MG63 (cell line): ENCODE data around the gene PMM1. TPM values are rescaled to one million over a fixed set of nuclear protein-coding genes. Genes with fewer than 3 reads are reported as not detected.
"Not testable (repeated sequence)": the region's sequence is repeated elsewhere in the genome, so short reads cannot be mapped to it uniquely, and the experiment has no call there.

Experiments used
- DNase-seq: peaks from one replicate; pipeline ENCODE4 v3.0.0-alpha.2; 2020
- H3K27me3 ChIP-seq: fragments of 250-450 bp; sonication (Bioruptor Pico); 2 replicates; pipeline ENCODE4 v1.5.1; 2020; ENCODE audit warnings: mild to moderate bottlenecking, moderate library complexity
- H3K36me3 ChIP-seq: fragments of 250-450 bp; sonication (Bioruptor Pico); 2 replicates; pipeline ENCODE4 v1.5.1; 2020; ENCODE audit warnings: mild to moderate bottlenecking, moderate library complexity
- H3K4me3 ChIP-seq: fragments of 250-450 bp; sonication (Bioruptor Pico); 2 replicates; pipeline ENCODE4 v1.5.1; 2020; ENCODE audit warnings: mild to moderate bottlenecking, moderate library complexity
- H3K9me3 ChIP-seq: fragments of 250-450 bp; sonication (Bioruptor Pico); 2 replicates; pipeline ENCODE4 v1.5.1; 2020; ENCODE audit warnings: mild to moderate bottlenecking, moderate library complexity
- total RNA-seq: library from RNA; depleted of rRNA; stranded (reverse); fragments of >200 nt; shearing (Covaris generic); gene quantifications from 2 replicates; pipeline ENCODE4 v1.2.3, GENCODE V29; 2014; ENCODE audit warnings: low replicate concordance

Gene PMM1
- total RNA-seq, 1 experiment from 2014 or later = 37.4 TPM

- Histone ChIP-seq H3K36me3 (peaks cover 14% of the 10 kb centered on the region), H3K27me3 (no peaks in the 10 kb centered on the region), H3K4me3 (no peak overlapping the region), H3K9me3 (no peaks in the 10 kb centered on the region)
- no peak for DNase-seq
Observed at GRCh38 chr22:41575533-41575932, 14.1 kb downstream of the PMM1 start.

DNA sequence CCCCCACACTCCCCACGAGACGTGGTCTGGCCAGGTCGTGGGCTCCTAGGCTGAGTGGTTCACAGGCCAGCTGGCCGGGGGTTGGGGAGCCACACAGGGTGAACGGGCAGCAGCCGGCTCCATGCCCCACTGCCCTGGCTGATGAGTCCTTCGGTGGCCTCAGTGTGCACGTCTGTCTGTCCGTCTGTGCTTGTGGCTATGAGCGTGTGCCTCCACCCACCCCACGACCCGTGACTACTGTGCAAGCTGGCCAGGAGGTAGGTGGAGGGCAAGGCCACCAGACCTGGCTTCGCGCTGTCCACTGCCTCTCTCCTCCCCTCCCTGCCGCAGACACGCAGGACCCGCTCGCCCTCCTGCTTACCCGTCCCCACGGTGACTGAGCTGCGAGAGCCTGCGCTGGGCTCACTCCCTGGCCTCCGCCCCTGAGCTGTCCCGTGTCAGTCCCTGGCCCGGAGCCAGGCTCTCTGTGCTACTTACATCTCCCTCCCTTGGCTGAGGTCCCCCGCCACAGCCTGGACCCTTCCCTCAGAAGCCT, 14.7 kb downstream of the PMM1 start:
- H3K36me3 ChIP-seq = peaks cover 9% of the 10 kb centered on the region

DNA sequence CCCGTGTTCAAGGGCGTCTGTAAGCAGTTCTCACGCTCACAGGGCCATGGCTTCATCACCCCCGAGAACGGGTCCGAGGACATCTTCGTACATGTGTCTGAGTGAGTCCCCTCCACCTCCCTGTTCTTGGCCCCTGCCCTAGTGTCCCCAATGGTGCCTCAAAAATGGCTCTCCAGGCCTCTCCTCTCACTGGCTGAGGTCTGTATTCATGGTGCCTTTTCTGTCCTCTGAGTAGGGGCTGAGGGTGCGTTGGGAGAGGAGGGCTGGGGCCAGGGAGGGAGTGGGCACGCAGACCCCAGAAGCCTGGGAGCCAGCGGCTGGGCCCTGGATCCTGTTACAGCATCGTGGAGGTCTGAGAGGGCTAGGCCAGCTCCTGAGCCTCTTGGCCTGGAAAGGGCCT, 16.0 kb downstream of the PMM1 start:
- H3K9me3 ChIP-seq = no peaks in the 10 kb centered on the region
- no peak overlapping the region for H3K4me3 ChIP-seq
- DNase-seq = no peak
- no peaks in the 10 kb centered on the region for H3K27me3 ChIP-seq
- peaks cover 9% of the 10 kb centered on the region; the same call in 1 of the 2 replicates for H3K36me3 ChIP-seq

More for the DNA sequence above, 14.7 kb downstream of the PMM1 start:
- Histone ChIP-seq H3K9me3 (no peaks in the 10 kb centered on the region), H3K27me3 (no peaks in the 10 kb centered on the region), H3K4me3 (no peak overlapping the region)
- DNase-seq = no peak

GRCh38 chr22:41572305-41572704, 17.3 kb downstream of the PMM1 start:
- H3K9me3 ChIP-seq, DNase-seq, H3K4me3 ChIP-seq, H3K27me3 ChIP-seq, H3K36me3 ChIP-seq: not testable (repeated sequence)

DNA sequence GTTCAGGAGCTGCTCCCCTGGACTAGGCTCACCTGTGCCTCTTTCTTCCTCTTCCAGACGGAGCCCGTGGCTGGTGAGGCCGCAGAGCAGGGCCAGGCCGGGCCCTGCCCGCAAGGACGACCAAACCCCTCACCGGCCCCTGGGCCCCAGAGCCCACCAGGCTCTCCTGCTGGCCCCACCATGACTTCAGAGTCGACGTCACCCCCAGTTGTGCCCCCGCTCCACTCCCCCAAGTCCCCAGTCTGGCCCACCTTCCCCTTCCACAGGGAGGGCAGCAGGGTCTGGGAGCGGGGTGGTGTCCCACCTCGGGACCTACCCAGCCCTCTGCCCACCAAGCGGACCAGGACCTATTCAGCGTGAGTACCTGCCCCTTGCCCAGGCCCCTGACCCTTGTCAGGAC, 17.9 kb downstream of the PMM1 start:
- Histone ChIP-seq H3K9me3 (no peaks in the 10 kb centered on the region), H3K4me3 (no peak overlapping the region), H3K36me3 (peaks cover 3% of the 10 kb centered on the region; the same call in 1 of the 2 replicates), H3K27me3 (no peaks in the 10 kb centered on the region)
- DNase-seq = no peak

GRCh38 chr22:41570221-41570620, 19.4 kb downstream of the PMM1 start:
- DNase-seq = no peak
- Histone ChIP-seq H3K36me3 (no peaks in the 10 kb centered on the region; the same call in 1 of the 2 replicates), H3K9me3 (no peaks in the 10 kb centered on the region), H3K27me3 (no peaks in the 10 kb centered on the region), H3K4me3 (no peak overlapping the region)

- no peak overlapping the region for H3K4me3 ChIP-seq
- DNase-seq = no peak
- H3K9me3 ChIP-seq = no peaks in the 10 kb centered on the region
- H3K36me3 ChIP-seq = no peaks in the 10 kb centered on the region
- H3K27me3 ChIP-seq = no peaks in the 10 kb centered on the region
Observed at GRCh38 chr22:41568811-41569210, 20.8 kb downstream of the PMM1 start.

- DNase-seq = no peak
- H3K4me3 ChIP-seq = no peak overlapping the region
- no peaks in the 10 kb centered on the region for H3K27me3 ChIP-seq
- H3K36me3 ChIP-seq = no peaks in the 10 kb centered on the region
- no peaks in the 10 kb centered on the region for H3K9me3 ChIP-seq
Observed at GRCh38 chr22:41567512-41567768, 22.2 kb downstream of the PMM1 start.

DNA sequence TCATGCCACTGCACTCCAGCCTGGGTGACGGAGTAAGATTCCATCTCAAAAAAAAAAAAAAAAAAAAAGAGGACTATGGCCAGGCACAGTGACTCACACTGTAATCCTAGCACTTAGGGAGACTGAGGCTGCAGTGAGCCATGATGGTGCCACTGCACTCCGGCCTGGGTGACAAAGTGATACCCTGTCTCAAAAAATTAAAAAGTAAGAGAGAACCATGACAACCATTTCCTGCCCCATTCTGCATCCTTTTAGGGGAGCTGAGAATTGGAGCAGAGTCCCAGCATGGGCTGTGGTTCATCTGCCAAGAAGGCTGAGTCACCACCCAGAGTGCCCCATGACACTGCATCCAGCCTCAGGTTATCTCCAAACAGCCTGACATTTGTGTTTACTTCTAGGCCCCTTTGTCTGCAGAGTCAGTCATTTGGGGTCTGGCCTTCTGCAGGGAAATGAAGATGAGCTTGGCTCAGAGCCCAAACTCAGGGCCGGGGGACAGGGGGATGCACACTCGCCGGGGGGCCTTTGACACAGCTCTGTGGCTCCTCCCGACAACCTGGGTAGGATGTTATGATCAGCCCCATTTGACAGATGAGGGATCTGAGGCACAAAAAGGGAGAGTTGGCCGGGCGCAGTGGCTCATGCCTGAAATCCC, 24.1 kb downstream of the PMM1 start:
- Histone ChIP-seq H3K27me3 (no peaks in the 10 kb centered on the region), H3K4me3 (no peak overlapping the region), H3K36me3 (no peaks in the 10 kb centered on the region), H3K9me3 (no peaks in the 10 kb centered on the region)
- DNase-seq = peak; percentile 82

GRCh38 chr22:41564563-41564962, 25.1 kb downstream of the PMM1 start:
- no peak overlapping the region for H3K4me3 ChIP-seq
- no peaks in the 10 kb centered on the region for H3K36me3 ChIP-seq
- H3K9me3 ChIP-seq = no peaks in the 10 kb centered on the region
- DNase-seq = no peak
- no peaks in the 10 kb centered on the region for H3K27me3 ChIP-seq

- Histone ChIP-seq H3K4me3 (no peak overlapping the region), H3K27me3 (no peaks in the 10 kb centered on the region), H3K36me3 (no peaks in the 10 kb centered on the region), H3K9me3 (no peaks in the 10 kb centered on the region)
- DNase-seq = peak; percentile 77
Observed at GRCh38 chr22:41563051-41563711, 26.5 kb downstream of the PMM1 start.

- no peak for DNase-seq
- no peak overlapping the region for H3K4me3 ChIP-seq
- no peaks in the 10 kb centered on the region for H3K36me3 ChIP-seq
- no peaks in the 10 kb centered on the region for H3K9me3 ChIP-seq
- no peaks in the 10 kb centered on the region for H3K27me3 ChIP-seq
Observed at GRCh38 chr22:41562461-41562860, 27.2 kb downstream of the PMM1 start.

- no peaks in the 10 kb centered on the region for H3K36me3 ChIP-seq
- no peaks in the 10 kb centered on the region for H3K27me3 ChIP-seq
- no peak for DNase-seq
- no peak overlapping the region for H3K4me3 ChIP-seq
- no peaks in the 10 kb centered on the region for H3K9me3 ChIP-seq
Observed at GRCh38 chr22:41561788-41562187, 27.9 kb downstream of the PMM1 start.

DNA sequence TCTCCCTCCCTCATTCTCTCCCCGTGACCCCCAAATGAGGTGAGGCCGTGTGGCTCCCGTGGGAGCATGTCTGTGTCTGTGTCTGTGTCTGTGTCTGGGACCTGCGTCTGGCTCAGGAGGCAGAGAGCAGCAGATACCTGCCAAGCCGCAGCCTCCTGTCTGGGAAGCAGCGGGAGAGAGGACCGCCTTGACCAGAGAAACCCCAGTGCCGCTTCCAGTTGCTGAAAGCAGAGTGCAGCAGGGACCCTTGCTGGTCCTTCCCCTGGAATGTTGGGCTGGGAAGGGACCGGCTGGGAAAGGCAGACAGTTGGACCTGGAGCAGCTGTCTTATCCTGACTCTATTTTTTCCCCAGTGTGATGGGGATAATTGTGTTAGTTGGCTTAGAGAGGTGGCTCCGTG, 28.3 kb downstream of the PMM1 start:
- Histone ChIP-seq H3K36me3 (no peaks in the 10 kb centered on the region), H3K27me3 (no peaks in the 10 kb centered on the region), H3K9me3 (no peaks in the 10 kb centered on the region), H3K4me3 (no peak overlapping the region)
- DNase-seq = no peak

DNA sequence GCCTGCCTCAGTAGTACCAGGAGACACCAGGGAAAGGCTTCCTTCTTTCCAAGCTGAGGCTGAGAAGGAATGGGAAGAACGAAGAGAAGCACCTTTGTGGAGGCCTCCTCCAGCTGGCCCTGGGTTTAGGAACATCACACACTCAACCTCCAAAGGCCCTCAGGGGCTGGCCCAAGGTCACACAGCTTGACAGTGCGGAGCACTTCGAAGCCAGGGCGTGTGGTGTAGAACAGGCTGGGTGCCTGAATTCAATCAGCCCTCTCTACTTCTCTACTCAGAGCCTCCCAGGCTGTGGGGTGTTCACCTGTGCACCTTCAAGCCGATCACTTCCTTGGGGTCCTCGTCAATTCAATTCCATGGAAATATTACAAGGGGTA, 29.6 kb downstream of the PMM1 start:
- no peaks in the 10 kb centered on the region for H3K27me3 ChIP-seq
- H3K36me3 ChIP-seq = no peaks in the 10 kb centered on the region
- H3K9me3 ChIP-seq = no peaks in the 10 kb centered on the region
- no peak for DNase-seq
- H3K4me3 ChIP-seq = no peak overlapping the region

DNA sequence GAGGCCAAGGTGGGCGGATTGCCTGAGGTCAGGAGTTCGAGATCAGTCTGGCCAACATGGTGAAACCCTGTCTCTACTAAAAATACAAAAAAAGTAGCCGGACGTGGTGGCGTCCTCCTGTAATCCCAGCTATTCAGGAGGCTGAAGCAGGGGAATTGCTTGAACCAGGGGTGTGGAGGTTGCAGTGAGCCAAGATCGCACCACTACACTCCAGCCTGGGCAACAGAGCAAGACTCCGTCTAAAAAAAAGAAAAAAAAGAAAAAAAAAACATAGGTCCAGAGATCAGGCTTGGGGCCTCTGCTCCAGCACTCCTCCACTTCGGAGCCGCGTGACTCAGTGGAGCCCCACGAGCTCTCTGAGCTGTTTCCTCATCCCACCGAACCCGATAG, 31.4 kb downstream of the PMM1 start:
- not testable (repeated sequence) for H3K4me3 ChIP-seq, H3K36me3 ChIP-seq, H3K27me3 ChIP-seq, DNase-seq, H3K9me3 ChIP-seq

DNA sequence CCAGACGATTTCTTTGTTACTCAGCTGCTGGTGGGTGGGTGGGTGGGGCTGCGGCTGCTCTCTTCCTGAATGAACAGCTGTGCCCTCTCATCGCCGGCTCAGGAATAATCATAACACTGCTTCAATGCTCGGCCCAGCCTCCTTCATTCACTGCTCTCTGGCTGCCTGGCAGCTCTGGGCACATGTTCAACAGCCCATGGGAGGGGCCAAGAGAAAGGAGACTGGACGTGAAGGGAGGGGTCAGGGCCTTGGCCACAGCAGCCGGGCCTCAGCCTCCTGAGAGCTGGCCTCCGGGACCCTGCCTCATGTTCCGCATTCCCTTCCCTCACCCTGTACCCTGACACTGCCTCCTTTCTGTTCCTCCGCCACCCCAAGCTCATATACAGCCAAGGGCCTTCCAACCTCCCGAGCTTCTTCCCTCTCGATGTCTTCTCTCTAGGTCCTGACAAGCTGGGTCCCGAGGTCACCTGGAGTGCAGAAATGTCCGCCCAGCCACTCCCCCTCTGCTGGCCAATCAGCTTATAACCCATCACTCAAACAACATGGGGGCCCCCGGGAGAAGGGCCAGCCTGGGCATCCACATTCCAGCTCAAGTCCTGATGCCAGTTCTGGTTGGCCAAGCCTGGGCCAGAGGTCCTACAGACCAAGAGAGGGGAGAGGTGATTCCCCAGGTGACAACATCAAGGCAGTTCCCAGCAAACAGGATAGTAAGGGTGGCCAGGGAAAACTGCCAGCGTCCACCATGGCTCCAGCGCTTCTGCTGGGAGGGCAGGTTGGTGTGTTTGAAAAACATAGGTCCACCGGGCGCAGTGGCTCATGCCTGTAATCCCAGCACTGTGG, 32.0 kb downstream of the PMM1 start:
- H3K27me3 ChIP-seq = no peaks in the 10 kb centered on the region
- no peaks in the 10 kb centered on the region for H3K9me3 ChIP-seq
- DNase-seq = peak; percentile 93
- H3K36me3 ChIP-seq = no peaks in the 10 kb centered on the region
- no peak overlapping the region for H3K4me3 ChIP-seq
